Cerebellar cortex (tissue), 1 donor: Measurements from ENCODE around the gene ZNF37A.
"Not testable (repeated sequence)": the region's sequence is repeated elsewhere in the genome, so short reads cannot be mapped to it uniquely, and the experiment has no call there.

Experiments
- DNase-seq: peaks from one replicate; pipeline ENCODE4 v3.0.0-alpha.2; 2015; ENCODE audit warnings: low spot score

Gene ZNF37A

DNA sequence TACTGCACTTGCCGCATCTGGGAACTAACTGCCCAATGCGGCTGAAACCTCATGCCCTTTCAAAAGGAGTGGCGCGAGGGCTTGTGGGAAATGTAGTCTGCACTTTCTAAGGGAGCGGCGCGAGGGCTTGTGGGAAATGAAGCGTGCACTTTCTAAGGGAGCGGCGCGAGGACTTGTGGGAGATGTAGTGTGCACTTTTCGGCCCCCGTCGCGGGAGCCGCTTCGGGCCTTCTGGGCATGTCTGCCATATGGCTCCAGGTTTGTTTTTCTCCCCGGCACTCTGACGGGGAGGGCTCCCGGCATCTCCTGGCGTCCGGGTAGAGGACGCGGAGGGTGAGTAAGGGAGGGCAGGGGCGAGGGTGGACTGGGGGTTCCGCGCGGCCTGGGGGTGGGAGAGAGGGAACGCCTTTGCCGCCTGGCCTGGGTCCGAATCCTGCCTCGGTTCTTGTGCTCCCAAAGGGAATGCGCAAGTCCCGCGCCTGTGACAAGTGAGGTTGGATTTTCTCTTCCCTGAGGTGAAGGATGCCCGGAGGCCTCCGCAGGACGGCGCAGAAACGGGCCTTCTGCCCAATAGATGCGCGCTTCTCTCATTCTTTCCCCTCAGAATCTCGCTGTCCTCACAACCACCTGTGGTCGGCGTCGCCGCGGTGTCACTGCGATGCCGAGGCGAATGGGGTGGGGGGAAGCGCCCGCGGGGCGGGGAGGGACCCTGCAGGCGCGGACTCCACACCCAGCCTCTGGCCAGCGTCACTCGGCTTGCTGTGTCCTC is at the start of gene ZNF37A:
TSS of gene ZNF37A (plus strand) at position 180 of the 769 bp plus-strand sequence. CDS start 2,281 bp downstream, outside the sequence.
- peak; percentile 98 for DNase-seq

- no peak for DNase-seq
These were observed 49.0 kb upstream of the ZNF37A start for GRCh38 chr10:38045129-38045528.

DNA sequence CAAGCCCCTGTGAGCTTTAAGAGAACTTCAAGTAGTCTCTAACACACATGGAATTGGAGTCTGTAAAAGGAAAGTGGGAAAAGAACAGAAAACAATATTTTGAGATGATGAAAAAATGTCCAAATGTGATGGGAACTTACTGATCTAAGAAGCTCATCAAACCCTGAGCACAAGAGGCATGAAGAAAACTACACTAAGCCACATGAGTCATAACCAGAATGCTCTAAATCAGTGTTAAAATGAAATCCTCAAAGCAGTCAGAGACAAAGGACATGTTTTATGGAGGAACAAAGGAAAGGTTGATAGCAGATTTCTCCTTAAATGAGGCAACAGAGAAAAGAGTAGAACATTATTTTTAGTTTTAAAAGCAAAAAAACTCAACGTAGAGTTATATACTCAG is 46.5 kb upstream of the ZNF37A start:
- no peak for DNase-seq

DNA sequence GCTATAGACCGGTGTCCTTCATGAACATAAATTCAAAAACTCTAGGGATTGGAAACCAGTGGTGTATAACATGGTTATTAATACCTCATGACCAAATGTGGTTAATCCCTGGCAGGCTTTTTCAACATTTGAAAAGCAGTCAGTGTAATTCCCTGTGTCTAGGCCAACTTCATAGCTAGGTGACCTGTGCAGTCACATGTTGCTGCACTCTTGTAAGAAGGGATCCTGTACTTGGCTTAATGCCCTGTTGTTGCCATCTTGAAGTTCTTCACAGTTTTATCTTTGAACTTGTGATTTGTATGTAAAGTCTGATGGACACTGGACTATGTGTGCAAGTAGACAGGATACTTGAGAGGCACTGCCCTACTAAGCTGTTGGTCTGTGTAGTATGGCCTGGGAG is 43.9 kb upstream of the ZNF37A start:
- no peak for DNase-seq

DNA sequence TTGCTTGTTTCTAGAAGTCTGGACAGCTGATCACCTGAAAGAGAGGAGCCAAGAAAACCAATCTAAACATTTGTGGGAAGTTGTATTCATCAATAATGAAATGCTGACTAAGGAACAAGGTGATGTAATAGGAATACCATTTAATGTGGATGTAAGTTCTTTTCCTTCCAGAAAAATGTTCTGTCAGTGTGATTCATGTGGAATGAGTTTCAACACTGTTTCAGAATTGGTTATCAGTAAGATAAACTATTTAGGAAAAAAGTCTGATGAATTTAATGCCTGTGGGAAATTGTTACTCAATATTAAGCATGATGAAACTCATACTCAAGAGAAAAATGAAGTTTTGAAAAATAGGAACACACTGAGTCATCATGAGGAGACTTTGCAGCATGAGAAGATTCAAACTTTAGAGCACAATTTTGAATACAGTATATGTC is 39.8 kb upstream of the ZNF37A start:
- DNase-seq: no peak

- DNase-seq: not testable (repeated sequence)
These were observed 38.8 kb upstream of the ZNF37A start for GRCh38 chr10:38055274-38055894.

DNA sequence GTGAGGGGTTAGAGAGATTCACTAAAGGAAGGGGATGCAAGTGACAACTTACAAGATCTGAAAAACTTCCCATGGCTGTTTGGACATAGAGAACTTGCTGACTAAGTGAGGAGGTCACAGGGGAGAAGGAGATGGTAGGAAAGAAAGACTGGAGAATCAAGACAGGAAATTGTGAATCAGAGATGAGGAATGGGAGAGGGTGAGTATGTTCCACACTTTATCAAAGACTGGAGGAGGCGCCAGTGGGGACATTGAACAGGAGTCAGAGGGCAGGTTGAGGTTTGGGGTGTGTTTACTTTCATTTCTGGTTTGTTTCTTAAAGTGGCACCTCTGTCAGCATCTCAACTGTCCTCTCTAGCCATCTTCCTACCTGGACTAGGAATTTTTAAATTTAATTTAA is 24.5 kb upstream of the ZNF37A start:
- not testable (repeated sequence) for DNase-seq

DNA sequence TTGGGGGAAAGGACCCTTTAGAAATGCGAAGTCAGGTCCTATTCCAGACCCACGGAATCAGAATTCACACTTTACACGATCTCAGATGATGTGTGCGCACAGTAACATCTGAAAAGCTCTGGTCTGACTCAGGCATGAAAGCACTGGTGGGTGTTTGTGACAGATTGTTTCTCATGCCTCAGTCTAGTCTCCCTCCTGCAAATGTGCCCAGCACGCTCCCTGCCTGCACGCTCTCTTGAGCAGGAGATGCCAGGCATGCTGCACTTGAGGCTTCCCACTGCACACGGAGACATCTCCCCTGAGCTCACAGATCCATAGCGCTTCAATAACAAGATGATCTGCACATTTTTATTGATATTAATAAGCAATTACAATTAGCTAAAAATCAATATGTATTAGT is 23.6 kb upstream of the ZNF37A start:
- no peak for DNase-seq

DNA sequence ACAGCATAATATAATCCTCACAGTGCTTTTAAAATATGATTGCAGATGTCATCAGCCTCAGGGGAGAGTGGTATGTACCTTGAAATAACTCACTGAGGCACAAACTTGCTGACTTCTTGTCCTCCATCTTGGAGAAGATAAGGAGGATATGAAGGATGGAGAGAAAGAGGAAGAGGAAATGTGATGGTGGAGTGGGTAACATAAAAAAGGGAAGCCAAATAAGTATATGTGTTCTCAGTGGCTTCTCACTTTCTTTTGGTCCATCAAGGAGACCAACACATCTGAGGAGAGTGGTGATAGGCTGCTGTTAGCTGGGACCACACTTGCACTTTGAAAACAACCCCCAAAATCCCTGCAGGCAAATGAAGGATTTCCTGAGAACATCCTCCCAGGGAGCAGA is 21.6 kb upstream of the ZNF37A start:
- no peak for DNase-seq

GRCh38 chr10:38076687-38077086 is 17.4 kb upstream of the ZNF37A start:
- no peak for DNase-seq

GRCh38 chr10:38093318-38093717 is 819 bp upstream of the ZNF37A start:
- DNase-seq: not testable (repeated sequence)

DNA sequence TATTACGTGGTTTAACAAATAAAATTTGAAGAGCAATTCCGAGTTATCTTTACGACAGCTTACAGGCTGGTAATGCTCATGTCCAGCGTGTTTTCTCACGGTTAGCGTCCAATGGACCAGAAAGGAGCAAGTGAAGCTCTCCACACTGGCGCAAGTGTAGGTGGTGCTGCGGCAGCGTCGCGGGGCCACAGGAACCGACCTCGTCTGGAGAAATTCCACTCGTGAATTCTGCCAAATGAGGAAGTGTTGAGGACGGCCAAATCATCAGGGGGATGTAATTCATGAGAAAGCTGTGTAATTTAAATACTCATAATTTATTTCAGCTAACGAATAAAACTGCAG is 350 bp upstream of the ZNF37A start:
- no peak for DNase-seq

DNA sequence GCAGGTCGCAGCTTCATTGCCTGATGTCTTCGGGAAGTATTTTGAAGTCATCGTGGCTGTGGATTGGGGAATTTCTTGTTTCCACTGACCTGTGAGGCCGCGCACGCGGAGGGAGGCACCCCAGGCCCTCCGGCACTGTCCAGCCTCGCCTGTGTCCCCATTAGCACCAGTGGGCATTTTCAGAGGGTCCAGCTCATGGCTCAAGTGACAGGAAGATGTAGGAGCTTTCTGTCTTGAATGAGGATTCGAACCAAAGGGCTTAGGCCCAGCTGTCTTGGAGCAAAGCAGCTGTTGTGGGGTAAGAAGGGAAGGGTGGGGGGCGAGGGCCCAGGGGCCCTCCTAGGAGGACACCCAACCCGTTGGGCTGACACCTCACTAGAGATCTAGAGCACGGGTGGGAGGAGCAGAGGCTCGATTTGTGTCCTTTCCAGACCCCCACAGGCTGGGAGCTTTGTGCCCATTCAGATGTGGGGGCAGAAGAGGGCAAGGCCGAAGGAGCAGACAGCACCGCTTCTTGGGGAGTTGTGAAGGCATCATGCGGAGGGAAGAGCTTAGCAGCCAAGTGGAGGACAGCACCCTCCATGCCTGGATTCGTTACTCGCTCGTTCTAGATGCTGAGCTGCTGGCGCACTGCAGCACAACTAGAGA is 914 bp downstream of the ZNF37A start:
- no peak for DNase-seq

GRCh38 chr10:38102880-38103279 is 8.7 kb downstream of the ZNF37A start:
- DNase-seq: no peak

- DNase-seq: no peak
These were observed 9.6 kb downstream of the ZNF37A start for GRCh38 chr10:38103756-38104155.

GRCh38 chr10:38112159-38112558 is 18.0 kb downstream of the ZNF37A start:
- no peak for DNase-seq

GRCh38 chr10:38118072-38118807 is 24.1 kb downstream of the ZNF37A start:
- peak; percentile 12 for DNase-seq

DNA sequence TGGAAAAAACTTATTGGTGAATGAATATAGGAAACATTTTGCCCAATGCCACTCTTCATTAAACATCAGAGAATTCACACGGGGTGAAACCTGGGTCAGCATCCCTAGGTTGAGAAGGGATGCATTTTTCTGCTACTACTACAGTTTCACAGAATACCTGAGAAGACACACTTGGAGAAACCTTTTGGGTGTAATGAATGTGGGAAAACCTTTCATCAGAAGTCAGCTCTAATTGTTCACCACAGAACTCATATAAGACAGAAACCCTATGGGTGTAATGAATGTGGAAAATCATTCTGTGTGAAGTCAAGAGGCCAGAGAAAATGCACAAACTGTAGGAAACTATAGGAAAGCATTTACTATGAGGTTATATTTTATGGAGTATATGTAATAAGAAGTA is 24.9 kb downstream of the ZNF37A start:
- no peak for DNase-seq

- no peak for DNase-seq
These were observed 33.7 kb downstream of the ZNF37A start for GRCh38 chr10:38127812-38128211.

- no peak for DNase-seq
These were observed 49.5 kb downstream of the ZNF37A start for GRCh38 chr10:38143587-38143986.

- no peak for DNase-seq
These were observed 52.6 kb downstream of the ZNF37A start for GRCh38 chr10:38146579-38147333.

- no peak for DNase-seq
These were observed 53.5 kb downstream of the ZNF37A start for GRCh38 chr10:38147686-38148085.
